Naive thymus-derived CD4-positive, alpha-beta T cell (primary cell): ENCODE measurements around the gene BPIFA2. TPM values are rescaled to one million over a fixed set of nuclear protein-coding genes. Genes with fewer than 3 reads are reported as not detected.

Experiments used
- ATAC-seq: fragments of 150-1000 bp; cut with Tn5 transposase; 2 replicates; pipeline ENCODE4 v1.10.0; 2021; ENCODE audit warnings: mild to moderate bottlenecking, moderate library complexity
- CTCF ChIA-PET: fragments of 350-600 bp; sonication (Branson Sonifier 250); formaldehyde crosslinking; loops from one replicate; lab custom pipeline; 2021; ENCODE audit warnings: antibody characterized with exemption; lab: Charles Lee
- POLR2A ChIA-PET: fragments of 350-600 bp; sonication (Branson Sonifier 250); formaldehyde crosslinking; loops from one replicate; lab custom pipeline; 2021; ENCODE audit warnings: antibody characterized with exemption, inconsistent platforms; lab: Charles Lee
- DNase-seq, 9 donors: peaks; one replicate each; pipeline versions ENCODE4 v3.0.0 to v3.0.0-alpha.2; 2020 to 2022; ENCODE audit warnings: mixed read lengths in 1 of 9
- H3K27ac ChIP-seq: one replicate; pipeline ENCODE4 v1.7.0; 2013; ENCODE audit warnings: mild to moderate bottlenecking, low read depth, low read length, moderate library complexity
- H3K27me3 ChIP-seq, 2 donors: one replicate each; pipeline ENCODE4 v1.7.0; 2013; ENCODE audit warnings: low read length in 2 of 2, mild to moderate bottlenecking in 2 of 2, moderate library complexity in 2 of 2; ENCODE audit not compliant: control insufficient read depth in 2 of 2, insufficient read depth in 2 of 2
- H3K36me3 ChIP-seq, 3 experiments: 1 replicate in 2 of 3; 2 replicates in 1 of 3; pipeline ENCODE4 v1.7.0; 2013; ENCODE audit warnings: low read length in 3 of 3, mild to moderate bottlenecking in 3 of 3, moderate library complexity in 1 of 3; ENCODE audit not compliant: insufficient read depth in 3 of 3, control insufficient read depth in 2 of 3
- H3K4me1 ChIP-seq, 2 donors: one replicate each; pipeline ENCODE4 v1.7.0; 2013; ENCODE audit warnings: low read length in 2 of 2, mild to moderate bottlenecking in 2 of 2, moderate library complexity in 1 of 2; ENCODE audit not compliant: control insufficient read depth in 2 of 2, insufficient read depth in 2 of 2
- H3K4me3 ChIP-seq: 2 replicates; pipeline ENCODE4 v1.7.0; 2013; ENCODE audit warnings: mild to moderate bottlenecking, low read length
- H3K9me3 ChIP-seq, 3 experiments: 1 replicate in 2 of 3; 2 replicates in 1 of 3; pipeline ENCODE4 v1.7.0; 2013; ENCODE audit warnings: low read length in 3 of 3; ENCODE audit not compliant: control insufficient read depth in 2 of 3
- H3K27ac Mint-ChIP-seq, 9 donors: one replicate each; pipeline ENCODE4 v1.8.0; 2020 to 2022; ENCODE audit warnings: mixed read lengths in 9 of 9, mild to moderate bottlenecking in 8 of 9, moderate library complexity in 5 of 9, inconsistent platforms in 2 of 9
- H3K27me3 Mint-ChIP-seq, 5 donors: one replicate each; pipeline ENCODE4 v1.8.0; 2021 to 2022; ENCODE audit warnings: mixed read lengths in 5 of 5, mild to moderate bottlenecking in 1 of 5
- H3K36me3 Mint-ChIP-seq, 5 donors: one replicate each; pipeline ENCODE4 v1.8.0; 2020 to 2022; ENCODE audit warnings: mixed read lengths in 5 of 5, mild to moderate bottlenecking in 3 of 5, inconsistent platforms in 1 of 5
- H3K4me1 Mint-ChIP-seq, 7 donors: one replicate each; pipeline ENCODE4 v1.8.0; 2020 to 2022; ENCODE audit warnings: mixed read lengths in 7 of 7, mild to moderate bottlenecking in 3 of 7, inconsistent platforms in 1 of 7
- H3K4me3 Mint-ChIP-seq, 10 donors: one replicate each; pipeline ENCODE4 v1.8.0; 2020 to 2022; ENCODE audit warnings: mild to moderate bottlenecking in 10 of 10, mixed read lengths in 10 of 10, moderate library complexity in 6 of 10, inconsistent platforms in 2 of 10
- H3K9me3 Mint-ChIP-seq, 11 donors: one replicate each; pipeline ENCODE4 v1.8.0; 2020 to 2022; ENCODE audit warnings: mixed read lengths in 11 of 11, mild to moderate bottlenecking in 4 of 11, inconsistent platforms in 1 of 11, moderate library complexity in 1 of 11
- intact Hi-C, 2 donors: fragments of 100-400 bp; cut with micrococcal nuclease; formaldehyde crosslinking; loops; one replicate each; pipeline ENCODE4 v1.15.1; 2023
- polyA plus RNA-seq, 2 donors: library from polyadenylated mRNA; unstranded; fragments of 300-500 nt; fragmentation: Illumina TruSeq; gene quantifications; one replicate each; pipeline ENCODE4 v1.2.3, GENCODE V29; 2021
- total RNA-seq, 6 experiments: library from RNA in 5 of 6; stranded (reverse) in 5 of 6; gene quantifications; 1 replicate in 5 of 6; 2 replicates in 1 of 6; pipeline ENCODE4 v1.2.3 and lab custom pipeline; 2021 to 2026

BPIFA2 gene
- total and polyA plus RNA-seq, 7 experiments from 2014 or later: not detected

DNA sequence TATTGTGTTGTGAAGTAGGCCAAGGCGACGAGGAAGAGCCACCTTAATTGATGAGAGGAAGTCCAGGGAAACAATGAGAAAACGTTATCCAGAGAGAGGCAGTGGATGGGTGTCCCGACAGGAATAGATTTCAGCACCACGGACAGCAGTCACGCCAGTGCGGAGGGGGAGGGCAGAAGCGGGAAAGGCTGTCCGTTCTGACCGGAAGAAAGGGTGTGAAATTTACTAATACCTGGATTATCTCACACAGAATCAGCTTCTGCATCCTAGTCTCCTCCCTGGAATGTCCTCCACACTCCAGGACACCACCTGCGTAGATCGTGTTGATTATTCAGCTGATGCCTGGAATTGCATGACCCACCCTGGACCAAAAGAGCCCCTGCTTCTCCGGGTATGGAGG, 41.8 kb downstream of the BPIFA2 start:
- POLR2A ChIA-PET: interaction anchor here (0.6 kb wide), 1 partner anchor 900 kb away, joined by 5 read pairs; no protein-coding TSS in a partner anchor
- H3K4me3 Mint-ChIP-seq: no peak overlapping the region

GRCh38 chr20:33210371-33210770, 42.4 kb downstream of the BPIFA2 start:
- intact Hi-C loops: loop anchor here (5.0 to 10.0 kb wide), 2 partner anchors 306 to 418 kb away; no protein-coding TSS in a partner anchor
- Mint-ChIP-seq H3K9me3 (peaks cover 0 to 16% (median 4%) of the 10 kb centered on the region in 11 donors), H3K4me3 (no peak overlapping the region), H3K36me3 (no peaks in the 10 kb centered on the region), H3K27ac (no peak overlapping the region), H3K27me3 (peaks cover 30 to 59% (median 57%) of the 10 kb centered on the region in 5 donors), H3K4me1 (peaks cover 0 to 7% (median 2%) of the 10 kb centered on the region in 7 donors)
- no peaks in the 10 kb centered on the region for H3K36me3 ChIP-seq
- no peaks in the 10 kb centered on the region for H3K4me1 ChIP-seq
- no peaks in the 10 kb centered on the region for H3K27me3 ChIP-seq
- no peak for DNase-seq
- ATAC-seq: no peak
- ChIA-PET CTCF (no interaction called here), POLR2A (no interaction called here)
- H3K9me3 ChIP-seq: no peaks in the 10 kb centered on the region
- no peak overlapping the region for H3K4me3 ChIP-seq
- H3K27ac ChIP-seq: no peak overlapping the region

More for the DNA sequence above, 41.8 kb downstream of the BPIFA2 start:
- Histone ChIP-seq H3K27ac (no peak overlapping the region), H3K27me3 (no peaks in the 10 kb centered on the region), H3K36me3 (no peaks in the 10 kb centered on the region), H3K9me3 (no peaks in the 10 kb centered on the region), H3K4me3 (no peak overlapping the region), H3K4me1 (no peaks in the 10 kb centered on the region)
- H3K36me3 Mint-ChIP-seq: no peaks in the 10 kb centered on the region
- H3K27ac Mint-ChIP-seq: no peak overlapping the region
- intact Hi-C loops: loop anchor here (5.0 to 10.0 kb wide), 2 partner anchors 305 to 417 kb away; no protein-coding TSS in a partner anchor
- peak in 6 of 9 donors; percentile 7 to 50 (median 26) for DNase-seq
- H3K27me3 Mint-ChIP-seq: peaks cover 28 to 57% (median 55%) of the 10 kb centered on the region in 5 donors
- ATAC-seq: no peak
- H3K4me1 Mint-ChIP-seq: peaks cover 0 to 7% (median 2%) of the 10 kb centered on the region in 7 donors
- peaks cover 0 to 16% (median 4%) of the 10 kb centered on the region in 11 donors for H3K9me3 Mint-ChIP-seq
- CTCF ChIA-PET: no interaction called here

- ATAC-seq (no peak), DNase-seq (peak in 5 of 9 donors; percentile 10 to 27 (median 13))
- Histone ChIP-seq H3K36me3 (no peaks in the 10 kb centered on the region), H3K9me3 (no peaks in the 10 kb centered on the region), H3K4me1 (no peaks in the 10 kb centered on the region), H3K27ac (no peak overlapping the region), H3K4me3 (no peak overlapping the region), H3K27me3 (no peaks in the 10 kb centered on the region)
- ChIA-PET POLR2A (no interaction called here), CTCF (interaction anchor here (0.6 to 0.8 kb wide), 2 partner anchors 310 to 345 kb away, joined by 3 to 4 read pairs; no protein-coding TSS in a partner anchor)
- no peak overlapping the region for H3K4me3 Mint-ChIP-seq
- peaks cover 30 to 66% (median 60%) of the 10 kb centered on the region in 5 donors for H3K27me3 Mint-ChIP-seq
- intact Hi-C loops: loop anchor here (1.0 to 10.0 kb wide), 3 partner anchors 307 to 420 kb away; no protein-coding TSS in a partner anchor
- no peak overlapping the region for H3K27ac Mint-ChIP-seq
- H3K36me3 Mint-ChIP-seq: no peaks in the 10 kb centered on the region
- H3K4me1 Mint-ChIP-seq: peaks cover 0 to 7% (median 2%) of the 10 kb centered on the region in 7 donors
- H3K9me3 Mint-ChIP-seq: peaks cover 0 to 16% (median 4%) of the 10 kb centered on the region in 11 donors
Observed at GRCh38 chr20:33211817-33212424, 44.0 kb downstream of the BPIFA2 start.

DNA sequence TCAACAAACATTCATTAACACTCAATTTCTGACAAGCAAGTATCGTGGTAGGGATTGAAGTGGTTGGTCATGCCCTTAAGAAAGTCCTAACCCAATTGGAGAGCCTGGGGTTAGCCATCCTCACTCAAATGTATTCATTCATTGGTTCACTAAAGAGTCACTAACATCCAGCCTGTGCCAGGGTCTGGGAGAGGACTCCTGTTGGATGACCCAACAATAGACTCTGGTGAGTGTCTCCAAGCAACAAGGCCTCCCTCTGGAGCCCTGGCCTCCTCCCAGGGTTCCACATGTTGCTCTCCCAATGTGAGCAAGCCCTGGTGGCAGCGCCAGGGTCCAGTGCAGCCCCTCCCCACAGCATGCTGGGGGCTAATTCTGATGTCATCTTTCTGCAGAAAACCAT, 49.1 kb downstream of the BPIFA2 start, which contains the start of gene BPIFA3:
TSS of gene BPIFA3 (plus strand) at position 301 of the 400 bp plus-strand sequence. CDS start 185 bp downstream, outside the sequence.
- Mint-ChIP-seq H3K4me3 (no peak within 1 kb of the TSS), H3K27me3 (peaks cover 16 to 32% (median 23%) of the 10 kb centered on the region in 5 donors), H3K27ac (no peak within 1 kb of the TSS), H3K4me1 (no peaks in the 10 kb centered on the region), H3K9me3 (peaks cover 0 to under 1% (median 0%) of the 10 kb centered on the region in 11 donors), H3K36me3 (no peaks in the 10 kb centered on the region)
- Histone ChIP-seq H3K4me1 (no peaks in the 10 kb centered on the region), H3K36me3 (no peaks in the 10 kb centered on the region), H3K27me3 (no peaks in the 10 kb centered on the region), H3K4me3 (no peak within 1 kb of the TSS), H3K27ac (no peak within 1 kb of the TSS), H3K9me3 (no peaks in the 10 kb centered on the region)
- ChIA-PET POLR2A (no interaction called here), CTCF (no interaction called here)
- DNase-seq (no peak), ATAC-seq (no peak)
- intact Hi-C loops: loop anchor here in 1 of 2 donors (10.0 kb wide), 1 partner anchor 312 kb away; no protein-coding TSS in a partner anchor

DNA sequence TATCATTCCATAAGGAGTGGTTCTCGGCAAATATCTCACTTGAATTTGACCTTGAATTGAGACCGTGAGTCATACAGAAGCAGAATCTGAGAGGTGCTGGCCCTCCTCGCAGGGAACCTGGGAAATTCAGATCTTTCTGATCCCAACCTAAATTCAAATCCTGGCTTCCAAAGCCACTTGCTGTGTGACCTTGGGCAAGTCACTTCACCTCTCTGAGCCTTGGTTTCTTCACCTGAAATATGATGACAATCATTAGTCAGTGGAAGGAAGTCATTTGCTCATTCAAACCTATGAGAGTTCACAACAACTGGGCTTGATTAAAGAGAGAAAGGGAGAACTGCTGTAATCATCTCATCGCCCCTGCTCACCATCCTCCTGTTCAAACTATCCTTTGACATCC, 56.4 kb downstream of the BPIFA2 start:
- intact Hi-C loops: no loop called here
- H3K36me3 Mint-ChIP-seq: peaks cover 0 to 5% (median 0%) of the 10 kb centered on the region in 5 donors

GRCh38 chr20:33229843-33230242, 61.9 kb downstream of the BPIFA2 start:
- H3K4me1 Mint-ChIP-seq: peaks cover 4 to 30% (median 10%) of the 10 kb centered on the region in 7 donors
- CTCF ChIA-PET: no interaction called here
- DNase-seq (no peak), ATAC-seq (no peak)
- intact Hi-C loops: no loop called here
- no peak overlapping the region for H3K27ac ChIP-seq
- H3K27ac Mint-ChIP-seq: peak overlapping the region in 1 of 9 donors; percentile 13
- no peaks in the 10 kb centered on the region for H3K4me1 ChIP-seq
- H3K4me3 ChIP-seq: no peak overlapping the region
- POLR2A ChIA-PET: interaction anchor here (0.7 kb wide), 1 partner anchor 197 kb away, joined by 3 read pairs; no protein-coding TSS in a partner anchor
- no peaks in the 10 kb centered on the region for H3K36me3 ChIP-seq
- H3K27me3 ChIP-seq: no peaks in the 10 kb centered on the region
- peaks cover 0 to 3% (median 0%) of the 10 kb centered on the region in 11 donors for H3K9me3 Mint-ChIP-seq
- no peak overlapping the region for H3K4me3 Mint-ChIP-seq
- H3K9me3 ChIP-seq: no peaks in the 10 kb centered on the region
- peaks cover 0 to 5% (median 0%) of the 10 kb centered on the region in 5 donors for H3K36me3 Mint-ChIP-seq
- peaks cover 9 to 18% (median 11%) of the 10 kb centered on the region in 5 donors for H3K27me3 Mint-ChIP-seq

More for the DNA sequence above, 56.4 kb downstream of the BPIFA2 start:
- Histone ChIP-seq H3K4me3 (no peak overlapping the region), H3K9me3 (no peaks in the 10 kb centered on the region), H3K27ac (no peak overlapping the region), H3K27me3 (no peaks in the 10 kb centered on the region), H3K36me3 (no peaks in the 10 kb centered on the region), H3K4me1 (no peaks in the 10 kb centered on the region)
- Mint-ChIP-seq H3K9me3 (peaks cover 0 to 5% (median 0%) of the 10 kb centered on the region in 11 donors), H3K27ac (no peak overlapping the region), H3K27me3 (peaks cover 4 to 20% (median 17%) of the 10 kb centered on the region in 5 donors), H3K4me1 (peaks cover 0 to 2% (median 0%) of the 10 kb centered on the region in 7 donors), H3K4me3 (no peak overlapping the region)
- ATAC-seq (no peak), DNase-seq (no peak)
- CTCF ChIA-PET: interaction anchor here (0.6 kb wide), 1 partner anchor 59 kb away, joined by 3 read pairs; no protein-coding TSS in a partner anchor
- POLR2A ChIA-PET: no interaction called here
